Suprapubic skin (tissue), 4 donors: ENCODE data around the gene PARVG. TPM values are rescaled to one million over a fixed set of nuclear protein-coding genes. Genes with fewer than 3 reads are reported as not detected.
A peak's percentile ranks its signal among the peaks of the same experiment; 100 is the strongest.

Experiments used
- DNase-seq, 2 donors: peaks; one replicate each; pipeline ENCODE4 v3.0.0-alpha.2; 2019; ENCODE audit warnings: low spot score in 2 of 2
- H3K27ac ChIP-seq: fragments of 200-600 bp; sonication (generic); one replicate; pipeline ENCODE4 v1.5.1; 2019
- H3K27me3 ChIP-seq: fragments of 200-600 bp; sonication (generic); one replicate; pipeline ENCODE4 v1.5.1; 2019
- H3K36me3 ChIP-seq: fragments of 200-600 bp; sonication (generic); one replicate; pipeline ENCODE4 v1.5.1; 2019
- H3K4me1 ChIP-seq: fragments of 200-600 bp; sonication (generic); one replicate; pipeline ENCODE4 v1.5.1; 2019
- H3K4me3 ChIP-seq: fragments of 200-600 bp; sonication (generic); one replicate; pipeline ENCODE4 v1.5.1; 2019; ENCODE audit warnings: mild to moderate bottlenecking
- H3K9me3 ChIP-seq: fragments of 200-600 bp; sonication (generic); one replicate; pipeline ENCODE4 v1.5.1; 2019
- EP300 ChIP-seq: sonication (generic); formaldehyde crosslinking; IDR thresholded peaks from one replicate; pipeline ENCODE4 v1.6.1; 2017; ENCODE audit warnings: antibody characterized with exemption
- POLR2A ChIP-seq, 2 donors: fragments of 450-650 bp; IDR thresholded peaks; one replicate each; pipeline ENCODE4 v1.6.1; 2017; ENCODE audit warnings: antibody characterized with exemption in 2 of 2, mild to moderate bottlenecking in 2 of 2, moderate library complexity in 2 of 2
- POLR2AphosphoS5 ChIP-seq, 3 donors: sonication (generic); formaldehyde crosslinking; IDR thresholded peaks; one replicate each; pipeline ENCODE4 v1.6.1; 2017; ENCODE audit warnings: antibody characterized with exemption in 3 of 3
- WGBS: methylation state at CpG from one replicate; pipeline ENCODE4 v1.1.5; 2018; 5-methylcytosine and 5-hydroxymethylcytosine counted together
- total RNA-seq, 4 donors: library from RNA; depleted of rRNA; stranded (reverse); fragments of >200 nt; gene quantifications; one replicate each; pipeline ENCODE4 v1.1.0, GENCODE V29; 2016
- TF ChIP-seq, protein P1 (sequence below), 2 donors: fragments of 200-600 bp in 1 of 2; fragments of 450-650 bp in 1 of 2; sonication (generic) in 1 of 2; IDR thresholded peaks; one replicate each; pipeline ENCODE4 v1.5.1; 2016 to 2019; ENCODE audit warnings: antibody characterized with exemption in 2 of 2, mild to moderate bottlenecking in 1 of 2, moderate library complexity in 1 of 2

PARVG gene
- total RNA-seq, 4 donors from 2014 or later, result 1.6 to 17.1 (median 3.2) TPM

DNA sequence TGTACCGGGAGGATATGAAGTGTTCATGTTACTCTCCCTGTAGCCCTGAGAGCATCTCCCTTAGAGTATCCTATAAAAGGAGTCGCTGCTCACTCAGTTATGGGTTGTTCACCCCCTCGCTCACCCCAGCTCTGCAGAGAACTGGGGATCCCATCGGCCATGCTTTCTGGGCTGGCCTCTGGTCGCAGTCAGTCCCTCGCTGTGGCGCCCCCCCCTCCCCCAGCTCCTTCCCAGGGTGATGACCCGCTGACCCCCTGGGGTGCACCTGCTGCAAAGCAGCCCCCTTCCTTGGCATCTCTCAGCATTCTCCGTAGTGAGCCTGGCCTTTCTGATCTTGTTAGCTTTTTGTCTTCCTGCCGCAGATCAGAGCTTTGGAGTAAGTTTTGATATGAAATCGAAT, 10.3 kb upstream of the PARVG start:
- Histone ChIP-seq H3K36me3 (peaks cover 5% of the 10 kb centered on the region), H3K4me1 (no peaks in the 10 kb centered on the region), H3K27ac (no peak overlapping the region), H3K27me3 (no peaks in the 10 kb centered on the region), H3K9me3 (no peaks in the 10 kb centered on the region), H3K4me3 (no peak overlapping the region)
- WGBS, result 91% methylated on average over 11 of the region's 11 CpGs
- DNase-seq, result no peak
- TF ChIP-seq EP300 (no peak), POLR2A (IDR thresholded peaks at IDR 0.05) (no peak), POLR2AphosphoS5 (IDR thresholded peaks at IDR 0.05) (no peak)
- TF ChIP-seq, protein P1, sequence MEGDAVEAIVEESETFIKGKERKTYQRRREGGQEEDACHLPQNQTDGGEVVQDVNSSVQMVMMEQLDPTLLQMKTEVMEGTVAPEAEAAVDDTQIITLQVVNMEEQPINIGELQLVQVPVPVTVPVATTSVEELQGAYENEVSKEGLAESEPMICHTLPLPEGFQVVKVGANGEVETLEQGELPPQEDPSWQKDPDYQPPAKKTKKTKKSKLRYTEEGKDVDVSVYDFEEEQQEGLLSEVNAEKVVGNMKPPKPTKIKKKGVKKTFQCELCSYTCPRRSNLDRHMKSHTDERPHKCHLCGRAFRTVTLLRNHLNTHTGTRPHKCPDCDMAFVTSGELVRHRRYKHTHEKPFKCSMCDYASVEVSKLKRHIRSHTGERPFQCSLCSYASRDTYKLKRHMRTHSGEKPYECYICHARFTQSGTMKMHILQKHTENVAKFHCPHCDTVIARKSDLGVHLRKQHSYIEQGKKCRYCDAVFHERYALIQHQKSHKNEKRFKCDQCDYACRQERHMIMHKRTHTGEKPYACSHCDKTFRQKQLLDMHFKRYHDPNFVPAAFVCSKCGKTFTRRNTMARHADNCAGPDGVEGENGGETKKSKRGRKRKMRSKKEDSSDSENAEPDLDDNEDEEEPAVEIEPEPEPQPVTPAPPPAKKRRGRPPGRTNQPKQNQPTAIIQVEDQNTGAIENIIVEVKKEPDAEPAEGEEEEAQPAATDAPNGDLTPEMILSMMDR (IDR thresholded peaks at IDR 0.05), result no peak

DNA sequence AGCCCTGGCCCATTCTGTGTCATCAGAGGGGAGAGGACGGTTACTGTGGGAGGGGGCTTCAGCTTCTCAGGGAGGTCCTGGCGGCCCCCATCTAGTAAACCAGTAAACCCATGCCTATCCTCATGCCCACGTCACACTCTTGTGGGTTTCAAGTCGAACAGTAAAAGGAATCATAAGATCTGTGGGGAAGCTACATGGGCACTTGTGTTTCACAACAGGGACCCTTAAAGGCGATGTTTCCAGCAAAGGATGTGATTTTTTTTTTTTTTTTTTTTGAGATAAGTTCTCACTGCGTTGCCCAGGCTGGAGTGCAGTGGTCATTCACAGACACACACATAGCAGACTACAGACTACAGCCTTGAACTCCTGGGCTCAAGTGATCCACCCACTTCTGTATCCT, 9.2 kb upstream of the PARVG start:
- Histone ChIP-seq H3K27ac (peak overlapping the region; percentile 47), H3K4me1 (no peaks in the 10 kb centered on the region), H3K36me3 (peaks cover 5% of the 10 kb centered on the region), H3K27me3 (no peaks in the 10 kb centered on the region), H3K4me3 (no peak overlapping the region), H3K9me3 (no peaks in the 10 kb centered on the region)
- TF ChIP-seq POLR2AphosphoS5 (IDR thresholded peaks at IDR 0.05) (no peak), POLR2A (IDR thresholded peaks at IDR 0.05) (no peak), EP300 (no peak)
- TF ChIP-seq, protein P1 (IDR thresholded peaks at IDR 0.05), result no peak
- DNase-seq, result no peak
- WGBS, result 82% methylated on average over 6 of the region's 6 CpGs

DNA sequence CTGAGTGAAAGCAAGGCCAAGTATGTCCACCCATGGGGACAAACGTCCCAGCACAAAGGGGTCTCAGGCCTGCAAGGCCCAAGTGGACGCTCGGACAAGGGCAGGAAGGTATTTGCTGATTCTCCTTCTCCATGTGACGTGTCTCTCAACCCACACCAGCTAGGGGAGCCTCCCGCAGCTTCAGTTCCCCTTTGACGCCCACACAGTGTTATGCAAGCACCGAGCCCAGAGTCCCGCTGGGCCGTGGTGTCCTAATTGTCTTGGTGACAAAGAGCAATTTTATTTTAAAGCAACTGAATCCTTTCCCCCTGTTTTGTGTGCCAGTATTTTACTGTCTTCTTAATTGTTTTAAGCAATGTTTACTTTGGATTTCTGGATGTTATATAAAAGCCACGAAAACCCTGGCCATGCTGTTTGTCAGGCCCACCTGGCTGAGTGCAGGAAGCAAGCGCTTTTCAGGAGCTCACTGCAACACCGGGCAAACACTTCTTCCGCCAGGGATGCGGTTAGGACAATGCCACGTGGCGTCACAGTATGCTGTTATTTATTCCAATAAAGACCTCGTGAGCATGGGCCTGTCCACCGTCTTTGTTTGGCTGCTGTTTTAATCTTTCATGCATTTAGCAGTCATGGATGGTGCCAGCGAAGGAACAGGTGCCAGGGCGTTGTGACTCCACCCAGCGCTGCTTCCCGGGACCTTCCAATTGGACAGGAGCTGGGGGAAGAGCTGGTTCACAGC, 8.2 kb upstream of the PARVG start:
- H3K27ac ChIP-seq, result peak overlapping the region; percentile 47
- no peak overlapping the region for H3K4me3 ChIP-seq
- 60% methylated on average over 22 of the region's 22 CpGs for WGBS
- H3K36me3 ChIP-seq, result peaks cover 5% of the 10 kb centered on the region
- peak in 1 of 2 donors; percentile 78 for DNase-seq
- H3K4me1 ChIP-seq, result no peaks in the 10 kb centered on the region
- no peaks in the 10 kb centered on the region for H3K27me3 ChIP-seq
- no peaks in the 10 kb centered on the region for H3K9me3 ChIP-seq
- TF ChIP-seq EP300 (no peak), POLR2A (IDR thresholded peaks at IDR 0.05) (no peak), POLR2AphosphoS5 (IDR thresholded peaks at IDR 0.05) (no peak)
- TF ChIP-seq, protein P1 (IDR thresholded peaks at IDR 0.05), result no peak

DNA sequence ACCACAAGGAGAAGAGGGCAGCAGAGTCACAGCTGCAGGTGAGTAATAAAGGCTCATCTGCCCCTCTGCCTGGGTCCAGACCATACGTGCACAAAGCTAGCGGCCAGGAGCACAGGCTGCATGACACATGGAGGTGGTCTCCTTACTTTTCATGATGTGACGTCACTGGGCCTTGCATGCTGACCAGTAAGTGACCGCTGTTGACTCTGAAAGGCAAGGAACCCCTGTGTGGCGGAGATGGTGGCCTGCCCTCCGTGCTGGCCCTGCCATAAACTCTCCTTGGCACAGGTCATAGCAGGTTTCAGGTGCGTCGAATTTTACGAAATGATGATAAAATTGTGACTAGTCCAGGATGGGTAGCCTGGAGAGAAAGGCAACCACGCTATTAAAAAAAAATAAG, 7.6 kb upstream of the PARVG start:
- no peaks in the 10 kb centered on the region for H3K4me1 ChIP-seq
- H3K27ac ChIP-seq, result peak overlapping the region; percentile 47
- peaks cover 5% of the 10 kb centered on the region for H3K36me3 ChIP-seq
- H3K4me3 ChIP-seq, result no peak overlapping the region
- no peaks in the 10 kb centered on the region for H3K9me3 ChIP-seq
- 84% methylated on average over 10 of the region's 10 CpGs for WGBS
- no peak for DNase-seq
- TF ChIP-seq EP300, result no peak
- TF ChIP-seq POLR2A (IDR thresholded peaks at IDR 0.05), result no peak
- TF ChIP-seq POLR2AphosphoS5 (IDR thresholded peaks at IDR 0.05), result no peak
- TF ChIP-seq, protein P1 (IDR thresholded peaks at IDR 0.05), result no peak
- no peaks in the 10 kb centered on the region for H3K27me3 ChIP-seq

DNA sequence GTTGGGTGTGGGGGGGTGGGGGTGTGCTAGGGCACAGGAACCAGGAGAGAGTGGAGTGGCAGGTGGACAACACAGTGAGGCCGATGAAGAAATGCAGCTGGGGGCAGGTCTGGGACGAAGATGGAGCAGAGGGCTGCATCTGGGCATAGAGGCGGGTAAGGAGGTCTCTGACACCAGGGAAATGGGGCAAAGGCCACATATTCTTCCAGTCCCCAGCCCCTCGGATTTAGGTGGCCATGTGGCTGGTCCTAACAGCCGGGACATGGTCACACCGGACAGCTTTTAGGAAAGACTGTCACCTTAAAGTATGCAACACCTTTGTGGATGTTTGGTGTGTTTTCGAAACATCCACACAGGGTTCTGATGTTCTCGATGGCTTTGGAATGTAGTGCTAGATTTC, 5.0 kb upstream of the PARVG start:
- H3K27me3 ChIP-seq, result peaks cover 15% of the 10 kb centered on the region
- WGBS, result 86% methylated on average over 8 of the region's 8 CpGs
- TF ChIP-seq, protein P1 (IDR thresholded peaks at IDR 0.05), result no peak
- TF ChIP-seq POLR2AphosphoS5 (IDR thresholded peaks at IDR 0.05), result no peak
- TF ChIP-seq POLR2A (IDR thresholded peaks at IDR 0.05), result no peak
- no peak for TF ChIP-seq EP300

More for the DNA sequence above, 5.0 kb upstream of the PARVG start:
- Histone ChIP-seq H3K4me3 (no peak overlapping the region), H3K36me3 (no peaks in the 10 kb centered on the region), H3K4me1 (no peaks in the 10 kb centered on the region), H3K9me3 (no peaks in the 10 kb centered on the region), H3K27ac (no peak overlapping the region)
- DNase-seq, result no peak
